Measurements from ENCODE around the gene C17orf58. TPM values are rescaled to one million over a fixed set of nuclear protein-coding genes. Genes with fewer than 3 reads are reported as not detected.
"Not testable (repeated sequence)": the region's sequence is repeated elsewhere in the genome, so short reads cannot be mapped to it uniquely, and the experiment has no call there.

Gene C17orf58
- polyA plus RNA-seq, 3 donors = 2.9 to 6.7 (median 4.0) TPM

DNA sequence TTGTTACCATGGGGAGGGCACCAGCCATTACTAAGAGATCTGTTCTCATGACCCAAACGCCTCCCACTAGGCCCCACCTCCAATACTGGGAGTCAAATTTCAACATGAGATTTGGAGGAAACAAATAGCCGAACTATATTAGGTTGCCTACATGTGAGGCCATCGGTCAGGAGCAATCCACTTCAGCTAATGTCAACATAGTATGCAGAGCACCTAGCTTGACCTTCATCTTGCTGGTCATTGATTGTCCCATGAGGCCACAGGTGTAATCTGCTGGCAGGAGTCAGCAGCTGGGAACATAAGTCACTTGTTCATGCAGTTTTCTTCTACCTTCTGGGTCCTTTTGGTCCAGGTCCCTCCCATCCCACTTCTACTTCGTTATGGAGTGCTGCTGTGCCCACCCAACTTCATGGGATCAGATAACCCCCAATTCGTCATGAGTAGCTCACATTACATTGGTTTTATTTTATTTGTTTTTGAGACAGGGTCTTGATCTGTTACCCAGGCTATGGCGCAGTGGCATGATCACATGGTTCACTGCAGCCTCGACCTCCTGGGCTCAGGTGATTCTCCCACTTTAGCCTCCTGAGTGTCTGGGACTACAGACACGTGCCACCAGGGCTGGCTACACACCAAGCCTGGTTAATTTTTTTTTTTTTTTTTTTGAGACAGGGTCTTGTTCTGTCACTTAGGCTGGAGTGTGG is 33.4 kb upstream of the C17orf58 start:
- intact Hi-C loops (cut with micrococcal nuclease) = loop anchor here in 1 of 2 donors (10.0 kb wide), 1 partner anchor 75 kb away; no protein-coding TSS in a partner anchor
- no peak for DNase-seq
- no peaks in the 10 kb centered on the region for H3K4me1 Mint-ChIP-seq
- 90% methylated on average over 4 of the region's 8 CpGs for WGBS (ENCODE audit: insufficient coverage)
- H3K79me2 ChIP-seq (ENCODE audit: insufficient read depth, low read length) = no peaks in the 10 kb centered on the region
- H3K4me3 Mint-ChIP-seq = no peak overlapping the region
- H3K4me3 ChIP-seq (replicated peaks in 1 of 3; ENCODE audit: low read depth in 2 of 3, low read length in 3 of 3) = no peak overlapping the region
- H3K36me3 Mint-ChIP-seq = no peaks in the 10 kb centered on the region
- TF ChIP-seq, protein P1, sequence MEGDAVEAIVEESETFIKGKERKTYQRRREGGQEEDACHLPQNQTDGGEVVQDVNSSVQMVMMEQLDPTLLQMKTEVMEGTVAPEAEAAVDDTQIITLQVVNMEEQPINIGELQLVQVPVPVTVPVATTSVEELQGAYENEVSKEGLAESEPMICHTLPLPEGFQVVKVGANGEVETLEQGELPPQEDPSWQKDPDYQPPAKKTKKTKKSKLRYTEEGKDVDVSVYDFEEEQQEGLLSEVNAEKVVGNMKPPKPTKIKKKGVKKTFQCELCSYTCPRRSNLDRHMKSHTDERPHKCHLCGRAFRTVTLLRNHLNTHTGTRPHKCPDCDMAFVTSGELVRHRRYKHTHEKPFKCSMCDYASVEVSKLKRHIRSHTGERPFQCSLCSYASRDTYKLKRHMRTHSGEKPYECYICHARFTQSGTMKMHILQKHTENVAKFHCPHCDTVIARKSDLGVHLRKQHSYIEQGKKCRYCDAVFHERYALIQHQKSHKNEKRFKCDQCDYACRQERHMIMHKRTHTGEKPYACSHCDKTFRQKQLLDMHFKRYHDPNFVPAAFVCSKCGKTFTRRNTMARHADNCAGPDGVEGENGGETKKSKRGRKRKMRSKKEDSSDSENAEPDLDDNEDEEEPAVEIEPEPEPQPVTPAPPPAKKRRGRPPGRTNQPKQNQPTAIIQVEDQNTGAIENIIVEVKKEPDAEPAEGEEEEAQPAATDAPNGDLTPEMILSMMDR (IDR thresholded peaks at IDR 0.05) = no peak
- no peaks in the 10 kb centered on the region for H3K9me3 ChIP-seq (replicated peaks in 1 of 2; ENCODE audit: control insufficient read depth in 1 of 2, insufficient read depth in 1 of 2, low read length in 2 of 2)
- peaks cover 3 to 5% (median 3%) of the 10 kb centered on the region in 3 donors for H3K27me3 Mint-ChIP-seq (ENCODE audit: low read depth in 3 of 3)
- H3K27ac ChIP-seq (ENCODE audit: low read depth in 1 of 2, low read length in 2 of 2) = no peak overlapping the region
- no peak overlapping the region for H2AFZ ChIP-seq (ENCODE audit: insufficient read depth, low read depth, low read length, poor library complexity, severe bottlenecking)
- H4K20me1 ChIP-seq (ENCODE audit: insufficient read depth, low read length) = no peaks in the 10 kb centered on the region
- H3K27ac Mint-ChIP-seq = no peak overlapping the region
- no peaks in the 10 kb centered on the region for H3K27me3 ChIP-seq (ENCODE audit: control insufficient read depth in 2 of 2, insufficient read depth in 2 of 2, low read length in 2 of 2)
- H3K4me1 ChIP-seq (ENCODE audit: control insufficient read depth in 1 of 2, insufficient read depth in 2 of 2, low read length in 2 of 2) = peaks cover 0 to 2% of the 10 kb centered on the region in 2 donors
- peaks cover 0 to 4% (median 0%) of the 10 kb centered on the region in 7 donors for H3K9me3 Mint-ChIP-seq
- no peaks in the 10 kb centered on the region for H3K36me3 ChIP-seq (replicated peaks in 1 of 2; ENCODE audit: control insufficient read depth in 1 of 2, insufficient read depth in 2 of 2, low read length in 2 of 2)
- H3K4me2 ChIP-seq (replicated peaks; ENCODE audit: extremely low read depth, low read length, poor library complexity, severe bottlenecking) = no peak overlapping the region
- H3K9ac ChIP-seq (ENCODE audit: insufficient read depth, low read length, poor library complexity, severe bottlenecking) = no peak overlapping the region

DNA sequence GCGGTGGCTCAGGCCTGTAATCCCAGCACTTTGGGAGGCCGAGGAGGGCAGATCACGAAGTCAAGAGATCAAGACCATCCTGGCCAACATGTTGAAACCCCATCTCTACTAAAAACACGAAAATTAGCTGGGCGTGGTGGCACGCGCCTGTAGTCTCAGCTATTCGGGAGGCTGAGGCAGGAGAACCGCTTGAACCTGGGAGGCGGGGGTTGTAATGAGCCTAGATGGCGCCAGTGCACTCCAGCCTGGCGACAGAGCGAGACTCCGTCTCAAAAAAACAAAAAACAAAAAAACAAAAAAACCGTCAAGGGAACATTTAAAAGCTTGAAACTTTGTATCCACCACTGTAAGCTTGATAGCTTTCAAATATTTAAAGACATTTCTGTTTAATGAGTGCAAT is 26.3 kb upstream of the C17orf58 start:
- H3K79me2 ChIP-seq (ENCODE audit: insufficient read depth, low read length); H3K9ac ChIP-seq (ENCODE audit: insufficient read depth, low read length, poor library complexity, severe bottlenecking); H2AFZ ChIP-seq (ENCODE audit: insufficient read depth, low read depth, low read length, poor library complexity, severe bottlenecking); H3K27ac Mint-ChIP-seq; DNase-seq; H3K36me3 Mint-ChIP-seq; H3K27me3 ChIP-seq (ENCODE audit: control insufficient read depth in 2 of 2, insufficient read depth in 2 of 2, low read length in 2 of 2); H3K9me3 Mint-ChIP-seq; intact Hi-C loops (cut with micrococcal nuclease); H3K36me3 ChIP-seq (replicated peaks in 1 of 2; ENCODE audit: control insufficient read depth in 1 of 2, insufficient read depth in 2 of 2, low read length in 2 of 2); H3K27me3 Mint-ChIP-seq (ENCODE audit: low read depth in 3 of 3); H4K20me1 ChIP-seq (ENCODE audit: insufficient read depth, low read length); H3K27ac ChIP-seq (ENCODE audit: low read depth in 1 of 2, low read length in 2 of 2); H3K4me1 Mint-ChIP-seq; H3K4me2 ChIP-seq (replicated peaks; ENCODE audit: extremely low read depth, low read length, poor library complexity, severe bottlenecking); H3K4me1 ChIP-seq (ENCODE audit: control insufficient read depth in 1 of 2, insufficient read depth in 2 of 2, low read length in 2 of 2); H3K9me3 ChIP-seq (replicated peaks in 1 of 2; ENCODE audit: control insufficient read depth in 1 of 2, insufficient read depth in 1 of 2, low read length in 2 of 2); H3K4me3 ChIP-seq (replicated peaks in 1 of 3; ENCODE audit: low read depth in 2 of 3, low read length in 3 of 3): not testable (repeated sequence)
- WGBS (ENCODE audit: insufficient coverage) = 100% methylated on average over 4 of the region's 15 CpGs
- peak overlapping the region in 1 of 2 donors; percentile 31 for H3K4me3 Mint-ChIP-seq

All from CD14-positive monocyte (primary cell).